Naive B cell (primary cell): Measurements from ENCODE around the gene SACS. TPM values are rescaled to one million over a fixed set of nuclear protein-coding genes. Genes with fewer than 3 reads are reported as not detected.
A peak's percentile ranks its signal among the peaks of the same experiment; 100 is the strongest.
"Not testable (repeated sequence)": the region's sequence is repeated elsewhere in the genome, so short reads cannot be mapped to it uniquely, and the experiment has no call there.

ENCODE experiments used
- ATAC-seq, 2 donors: fragments of 150-1000 bp; cut with Tn5 transposase; 2 replicates each; pipeline ENCODE4 v1.10.0; 2021; ENCODE audit warnings: low read depth in 2 of 2, mild to moderate bottlenecking in 2 of 2, moderate library complexity in 2 of 2
- DNase-seq: peaks from one replicate; pipeline ENCODE4 v3.0.0; 2022
- H3K27ac Mint-ChIP-seq, 6 donors: one replicate each; pipeline ENCODE4 v1.8.0; 2020 to 2022; ENCODE audit warnings: mild to moderate bottlenecking in 6 of 6, mixed read lengths in 6 of 6, moderate library complexity in 5 of 6, inconsistent platforms in 2 of 6
- H3K27me3 Mint-ChIP-seq, 3 donors: one replicate each; pipeline ENCODE4 v1.8.0; 2021 to 2022; ENCODE audit warnings: mixed read lengths in 3 of 3, mild to moderate bottlenecking in 1 of 3
- H3K36me3 Mint-ChIP-seq, 2 donors: one replicate each; pipeline ENCODE4 v1.8.0; 2020 to 2022; ENCODE audit warnings: mixed read lengths in 2 of 2, inconsistent platforms in 1 of 2, mild to moderate bottlenecking in 1 of 2
- H3K4me1 Mint-ChIP-seq, 3 donors: one replicate each; pipeline ENCODE4 v1.8.0; 2020 to 2022; ENCODE audit warnings: mixed read lengths in 3 of 3, inconsistent platforms in 1 of 3, mild to moderate bottlenecking in 1 of 3, moderate library complexity in 1 of 3
- H3K4me3 Mint-ChIP-seq, 8 donors: one replicate each; pipeline ENCODE4 v1.8.0; 2020 to 2022; ENCODE audit warnings: mild to moderate bottlenecking in 8 of 8, mixed read lengths in 8 of 8, moderate library complexity in 8 of 8, inconsistent platforms in 2 of 8
- H3K9me3 Mint-ChIP-seq, 7 donors: one replicate each; pipeline ENCODE4 v1.8.0; 2020 to 2022; ENCODE audit warnings: mixed read lengths in 7 of 7, mild to moderate bottlenecking in 5 of 7, inconsistent platforms in 2 of 7, moderate library complexity in 1 of 7
- polyA plus RNA-seq, 6 donors: library from polyadenylated mRNA; unstranded; fragments of 300-500 nt; fragmentation: Illumina TruSeq; gene quantifications; one replicate each; pipeline ENCODE4 v1.2.3, GENCODE V29; 2021; ENCODE audit warnings: low read depth in 6 of 6

SACS gene
- polyA plus RNA-seq, 6 donors from 2014 or later, result 0.33 to 1.7 (median 1.5) TPM

DNA sequence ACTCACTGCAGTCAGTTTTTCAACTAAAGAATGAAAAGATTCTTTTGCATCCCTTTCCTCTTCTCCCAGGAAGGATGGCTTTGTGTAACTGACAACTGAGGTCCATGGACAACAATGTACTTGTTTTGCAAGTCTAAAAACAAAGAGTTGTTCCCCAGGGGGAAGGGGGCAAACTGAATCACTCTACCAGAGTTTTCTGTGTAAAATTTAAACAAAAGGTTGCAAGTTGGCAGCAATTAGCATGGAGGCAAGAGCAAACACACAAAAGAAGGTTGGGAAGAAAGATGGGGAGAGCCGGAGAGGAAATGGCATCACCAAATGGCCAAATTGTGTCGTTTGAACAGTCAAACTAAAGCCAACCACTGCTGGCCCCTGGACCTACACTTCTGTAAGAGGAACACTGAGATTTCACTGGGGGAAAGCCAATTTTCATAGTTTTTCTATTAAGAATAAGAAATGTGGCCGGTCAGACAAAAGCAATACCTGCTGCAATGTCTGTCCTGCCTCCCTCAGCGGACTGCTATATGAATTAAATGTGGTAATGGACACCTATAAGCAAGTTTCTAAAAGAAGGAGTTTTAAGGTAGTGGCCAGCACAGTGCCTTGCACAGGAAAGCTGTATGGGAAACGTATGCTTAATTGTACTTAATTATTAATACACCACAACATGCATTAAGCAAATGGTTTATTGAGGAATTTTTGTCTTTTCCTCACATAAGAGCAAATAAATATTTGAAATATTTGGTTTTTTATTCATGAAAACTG is 16.1 kb upstream of the SACS start:
- no peak for ATAC-seq
- no peaks in the 10 kb centered on the region for H3K9me3 Mint-ChIP-seq
- H3K27me3 Mint-ChIP-seq, result peaks cover 19 to 31% (median 29%) of the 10 kb centered on the region in 3 donors
- no peak for DNase-seq
- H3K4me3 Mint-ChIP-seq, result no peak overlapping the region
- H3K4me1 Mint-ChIP-seq, result no peaks in the 10 kb centered on the region
- H3K36me3 Mint-ChIP-seq, result no peaks in the 10 kb centered on the region
- H3K27ac Mint-ChIP-seq, result no peak overlapping the region

DNA sequence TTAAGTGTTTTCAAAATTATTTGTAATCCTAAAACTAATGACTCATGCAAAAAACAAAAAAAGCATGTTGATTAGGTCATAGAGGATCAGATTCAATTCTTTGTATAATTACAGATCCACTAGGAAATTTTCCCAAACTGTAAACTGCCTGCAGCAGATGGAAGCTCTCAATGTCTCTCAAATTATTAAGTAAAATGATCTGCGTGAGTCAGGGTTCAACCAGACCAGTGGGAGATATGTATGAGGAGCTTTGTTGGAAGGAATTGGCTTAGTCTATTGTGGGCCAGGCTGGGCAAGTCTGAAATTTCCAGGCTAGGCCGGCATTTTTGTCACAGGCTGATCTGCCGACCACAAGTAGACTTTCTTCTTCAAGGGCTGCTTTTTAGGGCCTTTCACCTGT is 14.4 kb upstream of the SACS start:
- no peak for ATAC-seq
- H3K27me3 Mint-ChIP-seq, result peaks cover 14 to 21% (median 17%) of the 10 kb centered on the region in 3 donors
- no peak overlapping the region for H3K4me3 Mint-ChIP-seq
- H3K27ac Mint-ChIP-seq, result no peak overlapping the region
- no peaks in the 10 kb centered on the region for H3K9me3 Mint-ChIP-seq
- peaks cover 0 to 6% (median 0%) of the 10 kb centered on the region in 3 donors for H3K4me1 Mint-ChIP-seq
- DNase-seq, result no peak
- no peaks in the 10 kb centered on the region for H3K36me3 Mint-ChIP-seq

DNA sequence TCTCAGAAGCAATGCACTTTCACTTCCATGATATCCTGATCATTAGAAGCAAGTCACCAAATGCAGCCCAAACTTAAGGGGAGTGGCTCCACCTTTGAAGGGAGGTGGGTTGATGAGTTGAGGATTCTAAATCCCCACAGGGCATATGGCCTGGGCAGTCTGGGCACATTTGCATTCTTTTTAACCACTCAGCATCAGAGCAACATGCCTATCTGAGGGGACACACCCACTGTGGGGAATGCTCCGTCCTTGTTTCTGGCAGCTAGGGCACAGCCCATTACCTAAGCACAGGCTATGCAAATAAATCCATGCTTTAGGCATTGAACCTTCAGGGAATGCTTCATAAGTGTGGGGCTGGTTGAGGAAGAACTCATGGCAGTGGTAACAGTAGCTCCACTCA is 12.3 kb upstream of the SACS start:
- ATAC-seq (no peak), DNase-seq (no peak)
- peaks cover 0 to 19% (median 7%) of the 10 kb centered on the region in 3 donors for H3K27me3 Mint-ChIP-seq
- no peak overlapping the region for H3K27ac Mint-ChIP-seq
- peaks cover 0 to 8% (median 0%) of the 10 kb centered on the region in 3 donors for H3K4me1 Mint-ChIP-seq
- H3K4me3 Mint-ChIP-seq, result no peak overlapping the region
- H3K36me3 Mint-ChIP-seq, result no peaks in the 10 kb centered on the region
- no peaks in the 10 kb centered on the region for H3K9me3 Mint-ChIP-seq

DNA sequence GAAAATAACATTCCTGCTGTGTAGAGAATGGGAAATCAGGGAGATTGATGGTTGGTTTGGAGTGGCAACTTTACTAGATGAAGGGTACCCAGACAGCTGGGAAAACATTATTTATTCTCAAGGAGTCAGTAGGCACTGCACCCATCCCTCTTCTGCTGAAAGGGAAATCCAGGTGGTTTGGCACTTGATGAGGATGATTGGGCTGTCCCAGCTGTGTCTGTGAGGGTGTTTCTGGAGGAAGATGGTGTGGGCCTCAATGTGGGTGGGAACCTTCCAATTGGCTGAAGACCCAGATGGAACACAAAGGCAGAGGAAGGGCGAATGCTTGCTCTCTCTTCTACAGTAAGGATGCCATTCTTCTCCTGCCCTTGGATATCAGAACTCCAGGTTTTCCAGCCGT is 10.4 kb upstream of the SACS start:
- DNase-seq (no peak), ATAC-seq (no peak)
- H3K4me3 Mint-ChIP-seq, result no peak overlapping the region
- H3K27ac Mint-ChIP-seq, result no peak overlapping the region
- peaks cover 0 to 15% (median 0%) of the 10 kb centered on the region in 3 donors for H3K27me3 Mint-ChIP-seq
- H3K9me3 Mint-ChIP-seq, result no peaks in the 10 kb centered on the region
- no peaks in the 10 kb centered on the region for H3K36me3 Mint-ChIP-seq
- H3K4me1 Mint-ChIP-seq, result peaks cover 0 to 8% (median 0%) of the 10 kb centered on the region in 3 donors

DNA sequence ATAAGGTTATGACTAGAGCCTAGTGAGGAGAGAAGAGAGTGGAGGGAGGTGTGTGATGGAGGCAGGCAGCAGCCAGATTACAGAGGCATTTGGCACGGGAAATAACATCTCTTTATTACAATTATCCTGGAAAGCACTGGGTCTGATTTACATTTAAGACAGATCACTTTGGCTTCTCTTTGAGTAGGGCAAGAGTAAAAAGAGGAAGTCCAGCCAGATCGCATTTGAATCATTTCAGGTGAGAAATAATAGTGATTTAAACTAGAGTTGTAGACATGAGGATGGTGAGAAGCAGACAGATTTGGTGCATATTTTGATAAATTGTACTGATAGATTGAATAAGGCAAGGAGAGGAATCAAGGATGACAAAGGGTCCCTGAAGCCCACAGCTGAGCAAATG is 9.6 kb upstream of the SACS start:
- peaks cover 0 to 8% (median 0%) of the 10 kb centered on the region in 3 donors for H3K4me1 Mint-ChIP-seq
- ATAC-seq, result no peak
- H3K27me3 Mint-ChIP-seq, result peaks cover 0 to 12% (median 0%) of the 10 kb centered on the region in 3 donors
- H3K36me3 Mint-ChIP-seq, result no peaks in the 10 kb centered on the region
- H3K9me3 Mint-ChIP-seq, result no peaks in the 10 kb centered on the region
- H3K27ac Mint-ChIP-seq, result peak overlapping the region in 1 of 6 donors; percentile 12
- no peak overlapping the region for H3K4me3 Mint-ChIP-seq
- no peak for DNase-seq

DNA sequence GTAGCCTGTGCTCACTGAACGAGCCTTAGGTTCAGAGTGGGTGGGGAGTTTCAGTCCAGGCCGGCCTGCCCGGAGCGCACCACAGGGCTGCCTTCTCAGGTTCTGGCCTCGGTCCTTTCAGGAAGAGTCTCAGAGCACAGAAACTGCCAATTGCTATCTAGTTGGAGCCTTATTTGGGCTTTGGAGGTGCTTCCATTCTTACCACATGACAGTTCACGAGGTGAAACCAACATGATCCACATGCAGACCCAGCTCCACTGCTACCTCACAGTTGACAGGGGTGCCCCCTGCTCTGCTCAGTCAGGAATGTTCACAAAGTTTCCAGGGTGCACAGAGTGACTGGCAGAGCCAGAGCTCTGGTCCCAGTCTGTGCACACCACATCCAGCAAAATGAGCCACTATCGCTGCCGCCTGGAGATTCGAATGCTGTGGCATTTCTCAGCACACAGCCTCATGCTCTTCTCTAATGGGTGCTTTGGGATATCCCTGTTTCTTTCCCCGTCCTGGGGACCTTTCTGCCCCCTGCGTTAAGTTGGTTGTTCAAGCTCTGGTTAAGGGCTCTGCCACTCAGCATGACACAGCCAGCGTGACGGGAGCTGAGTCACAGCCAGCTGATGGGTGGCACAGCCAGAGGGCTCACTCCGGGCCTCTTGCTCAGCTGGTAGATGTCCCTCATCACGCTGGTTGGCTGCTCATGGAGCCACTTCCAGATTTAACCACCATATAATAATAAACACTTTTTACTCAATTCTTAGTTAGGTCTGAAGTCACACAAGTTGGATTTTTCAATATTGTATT is 7.5 kb upstream of the SACS start:
- Mint-ChIP-seq H3K4me3 (no peak overlapping the region), H3K27ac (no peak overlapping the region), H3K4me1 (peaks cover 0 to 8% (median 0%) of the 10 kb centered on the region in 3 donors), H3K27me3 (peaks cover 0 to 19% (median 0%) of the 10 kb centered on the region in 3 donors), H3K36me3 (no peaks in the 10 kb centered on the region), H3K9me3 (no peaks in the 10 kb centered on the region)
- DNase-seq (no peak), ATAC-seq (no peak)

DNA sequence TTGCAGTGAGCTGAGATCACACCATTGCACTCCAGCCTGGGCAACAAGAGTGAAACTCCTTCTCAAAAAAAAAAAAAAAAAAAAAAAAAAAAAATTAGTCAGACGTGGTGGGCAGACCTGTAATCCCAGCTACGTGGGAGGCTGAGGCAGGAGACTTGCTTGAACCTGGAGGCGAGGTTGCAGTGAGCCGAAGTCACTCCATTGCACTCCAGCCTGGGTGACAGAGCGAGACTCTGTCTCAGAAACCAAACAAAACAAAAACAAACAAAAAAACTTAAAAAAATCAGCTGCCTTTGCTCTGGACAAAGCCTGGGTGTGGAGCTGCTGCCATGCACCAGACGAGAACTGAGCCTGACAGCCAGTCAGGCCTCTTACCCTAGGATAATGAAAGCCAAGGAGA is 6.8 kb upstream of the SACS start:
- peaks cover 0 to 20% (median 0%) of the 10 kb centered on the region in 3 donors for H3K27me3 Mint-ChIP-seq
- H3K4me1 Mint-ChIP-seq, ATAC-seq, H3K27ac Mint-ChIP-seq, H3K36me3 Mint-ChIP-seq, DNase-seq, H3K9me3 Mint-ChIP-seq, H3K4me3 Mint-ChIP-seq: not testable (repeated sequence)

DNA sequence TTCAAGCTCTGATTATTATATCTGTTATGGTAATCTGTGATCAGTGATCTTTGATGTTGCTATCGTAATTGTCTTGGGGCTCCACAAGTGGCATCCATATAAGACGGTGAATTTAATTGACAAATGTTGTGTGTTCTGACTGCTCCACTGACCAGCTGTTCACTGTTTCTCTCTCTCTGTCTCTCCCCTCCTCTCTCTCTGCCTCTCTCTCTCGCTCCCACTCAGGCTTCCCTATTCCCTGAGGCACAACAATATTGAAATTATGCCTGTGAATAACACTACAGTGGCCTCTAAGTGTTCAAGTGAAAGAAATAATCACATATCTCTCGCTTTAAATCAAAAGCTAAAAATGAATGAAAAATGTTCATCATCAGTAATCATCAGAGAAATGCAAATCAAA is 4.4 kb upstream of the SACS start:
- no peak for ATAC-seq
- H3K36me3 Mint-ChIP-seq, result no peaks in the 10 kb centered on the region

DNA sequence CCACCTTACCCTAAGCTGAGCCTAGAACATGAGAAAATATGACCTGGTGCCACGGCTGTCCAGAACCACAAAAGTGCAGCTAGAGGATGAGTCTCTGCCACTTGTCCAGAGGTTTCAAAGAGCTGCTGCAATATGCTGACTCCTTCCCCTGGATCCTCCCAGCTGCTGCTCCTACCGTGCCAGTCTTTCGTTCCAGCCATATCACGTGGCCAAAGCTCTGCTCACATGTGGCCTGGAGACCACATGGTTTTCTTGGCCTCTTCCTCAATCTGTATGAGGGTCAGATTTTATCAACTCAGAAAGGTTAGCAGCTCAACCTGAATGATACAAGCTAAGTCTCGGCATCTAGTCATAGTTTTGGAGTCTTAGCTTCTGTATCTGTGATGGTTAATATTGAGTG is 3.2 kb upstream of the SACS start:
- ATAC-seq (no peak), DNase-seq (no peak)
- Mint-ChIP-seq H3K4me3 (no peak overlapping the region), H3K9me3 (no peaks in the 10 kb centered on the region), H3K4me1 (peaks cover 7 to 18% (median 8%) of the 10 kb centered on the region in 3 donors), H3K27me3 (peaks cover 25 to 38% (median 27%) of the 10 kb centered on the region in 3 donors), H3K36me3 (no peaks in the 10 kb centered on the region), H3K27ac (no peak overlapping the region)

More for the DNA sequence above, 4.4 kb upstream of the SACS start:
- DNase-seq, result no peak
- peaks cover 15 to 29% (median 16%) of the 10 kb centered on the region in 3 donors for H3K27me3 Mint-ChIP-seq
- H3K4me3 Mint-ChIP-seq, result no peak overlapping the region
- peak overlapping the region in 1 of 6 donors; percentile 12 for H3K27ac Mint-ChIP-seq
- no peaks in the 10 kb centered on the region for H3K9me3 Mint-ChIP-seq
- peaks cover 3 to 13% (median 7%) of the 10 kb centered on the region in 3 donors for H3K4me1 Mint-ChIP-seq

DNA sequence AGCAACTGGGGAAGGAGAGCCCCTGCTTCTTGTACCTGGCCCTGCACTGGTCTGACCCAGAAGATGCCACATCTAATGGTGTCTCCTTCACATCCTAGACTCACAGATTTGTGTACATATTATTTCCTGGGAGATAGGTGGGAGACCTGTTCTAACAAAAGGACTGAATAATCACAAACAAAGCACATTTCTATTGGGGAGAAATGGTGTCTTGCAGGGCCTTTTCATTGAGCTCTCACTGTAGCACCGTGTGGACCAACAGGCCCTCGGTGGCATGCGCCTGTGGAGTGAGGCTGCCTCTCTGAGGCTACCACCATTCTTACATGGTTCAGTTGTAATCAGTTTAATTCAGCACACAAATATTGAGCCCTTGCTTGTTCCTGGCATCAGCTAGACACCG is 989 bp upstream of the SACS start:
- H3K9me3 Mint-ChIP-seq, result no peaks in the 10 kb centered on the region
- DNase-seq (no peak), ATAC-seq (no peak)
- H3K4me3 Mint-ChIP-seq, result no peak overlapping the region
- H3K27ac Mint-ChIP-seq, result peak overlapping the region in 1 of 6 donors; percentile 18
- peaks cover 7 to 18% (median 8%) of the 10 kb centered on the region in 3 donors for H3K4me1 Mint-ChIP-seq
- no peaks in the 10 kb centered on the region for H3K36me3 Mint-ChIP-seq
- peaks cover 36 to 48% (median 38%) of the 10 kb centered on the region in 3 donors for H3K27me3 Mint-ChIP-seq

DNA sequence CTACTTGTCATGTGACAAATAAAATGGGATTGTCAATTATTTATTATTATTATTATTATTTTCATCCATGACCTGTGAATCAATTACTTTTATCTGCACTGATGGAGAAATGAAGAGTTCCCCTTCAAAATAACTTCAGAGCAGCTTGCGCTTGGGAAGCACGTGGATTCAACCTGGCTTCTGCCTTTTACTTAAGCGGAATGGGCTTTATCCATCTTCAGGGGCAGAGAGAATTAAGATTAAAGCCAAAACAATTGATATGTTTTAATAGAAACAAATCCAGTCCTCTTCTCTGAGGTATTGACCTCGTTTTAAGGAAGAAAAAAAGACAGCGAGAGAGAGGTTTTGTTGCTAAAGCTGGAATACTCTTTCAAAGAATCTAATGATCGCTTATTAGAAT is 876 bp downstream of the SACS start:
- Mint-ChIP-seq H3K27ac (no peak overlapping the region), H3K4me1 (peaks cover 7 to 18% (median 8%) of the 10 kb centered on the region in 3 donors), H3K36me3 (no peaks in the 10 kb centered on the region), H3K27me3 (peaks cover 41 to 50% (median 44%) of the 10 kb centered on the region in 3 donors), H3K9me3 (no peaks in the 10 kb centered on the region), H3K4me3 (no peak overlapping the region)
- ATAC-seq, result no peak
- DNase-seq, result no peak

DNA sequence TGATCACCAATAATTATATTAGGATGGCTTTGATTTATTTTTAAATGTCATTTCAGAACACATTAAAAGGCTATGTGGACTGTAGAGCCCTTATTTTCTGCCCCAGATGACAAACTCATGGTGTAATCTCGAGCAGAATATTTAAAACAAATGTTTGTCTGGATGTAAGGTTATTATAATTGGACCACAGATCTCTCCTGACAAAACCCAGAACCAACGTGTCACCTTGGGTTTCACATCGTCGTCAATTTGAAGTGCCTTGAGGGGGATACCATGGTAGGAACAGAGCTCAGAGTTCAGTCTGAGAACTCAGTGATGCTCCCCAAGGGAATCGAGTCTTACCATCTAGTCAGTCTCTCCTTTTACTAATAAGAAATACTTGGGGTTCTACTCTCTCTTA is 2.8 kb downstream of the SACS start:
- DNase-seq (no peak), ATAC-seq (no peak)
- no peaks in the 10 kb centered on the region for H3K36me3 Mint-ChIP-seq
- peaks cover 48 to 54% (median 49%) of the 10 kb centered on the region in 3 donors for H3K27me3 Mint-ChIP-seq
- no peak overlapping the region for H3K27ac Mint-ChIP-seq
- no peak overlapping the region for H3K4me3 Mint-ChIP-seq
- H3K4me1 Mint-ChIP-seq, result peaks cover 7 to 18% (median 12%) of the 10 kb centered on the region in 3 donors
- no peaks in the 10 kb centered on the region for H3K9me3 Mint-ChIP-seq

DNA sequence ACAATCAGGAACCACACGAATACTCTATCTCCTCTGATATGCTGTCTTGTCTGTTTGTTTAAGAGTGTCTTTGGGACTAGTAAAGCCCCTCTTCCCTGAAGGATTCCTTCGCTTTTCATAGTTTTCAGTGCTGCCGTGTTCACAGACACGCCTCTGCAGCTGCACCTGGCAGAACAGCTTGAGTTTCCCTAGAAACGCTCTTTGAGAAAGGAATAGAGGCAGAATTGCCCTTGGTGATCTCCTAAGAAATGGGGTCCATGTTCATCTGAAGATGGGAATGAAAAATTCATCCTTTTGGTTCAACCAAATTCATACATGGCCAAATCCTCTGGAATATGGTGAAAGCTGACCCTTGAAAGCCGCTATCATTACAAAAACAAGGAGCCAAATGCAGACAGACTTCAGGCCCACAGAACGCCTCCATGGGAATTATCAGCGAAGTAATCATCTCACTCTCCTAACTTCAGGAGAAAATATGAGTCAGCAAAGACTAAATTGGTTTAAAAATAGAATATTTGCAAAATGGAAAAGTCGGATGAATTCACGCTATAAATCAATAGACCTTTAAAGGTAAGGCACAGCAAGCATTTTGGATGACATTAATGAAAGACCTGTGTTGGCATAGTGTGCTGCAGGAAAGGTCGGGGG is 5.5 kb downstream of the SACS start:
- H3K27me3 Mint-ChIP-seq, result peaks cover 33 to 37% (median 34%) of the 10 kb centered on the region in 3 donors
- no peak overlapping the region for H3K27ac Mint-ChIP-seq
- ATAC-seq (no peak), DNase-seq (no peak)
- no peaks in the 10 kb centered on the region for H3K9me3 Mint-ChIP-seq
- no peak overlapping the region for H3K4me3 Mint-ChIP-seq
- H3K36me3 Mint-ChIP-seq, result no peaks in the 10 kb centered on the region
- H3K4me1 Mint-ChIP-seq, result peaks cover under 1 to 10% (median 8%) of the 10 kb centered on the region in 3 donors
